Hypothalamus (tissue), 51 donors: ENCODE results near the gene FAM131B.
"Not testable (repeated sequence)": the region's sequence is repeated elsewhere in the genome, so short reads cannot be mapped to it uniquely, and the experiment has no call there.

Experiments
- DNase-seq, 51 donors: peaks; one replicate each; lab custom pipeline; 2025; lab: John Stamatoyannopoulos, UW

Gene FAM131B

DNA sequence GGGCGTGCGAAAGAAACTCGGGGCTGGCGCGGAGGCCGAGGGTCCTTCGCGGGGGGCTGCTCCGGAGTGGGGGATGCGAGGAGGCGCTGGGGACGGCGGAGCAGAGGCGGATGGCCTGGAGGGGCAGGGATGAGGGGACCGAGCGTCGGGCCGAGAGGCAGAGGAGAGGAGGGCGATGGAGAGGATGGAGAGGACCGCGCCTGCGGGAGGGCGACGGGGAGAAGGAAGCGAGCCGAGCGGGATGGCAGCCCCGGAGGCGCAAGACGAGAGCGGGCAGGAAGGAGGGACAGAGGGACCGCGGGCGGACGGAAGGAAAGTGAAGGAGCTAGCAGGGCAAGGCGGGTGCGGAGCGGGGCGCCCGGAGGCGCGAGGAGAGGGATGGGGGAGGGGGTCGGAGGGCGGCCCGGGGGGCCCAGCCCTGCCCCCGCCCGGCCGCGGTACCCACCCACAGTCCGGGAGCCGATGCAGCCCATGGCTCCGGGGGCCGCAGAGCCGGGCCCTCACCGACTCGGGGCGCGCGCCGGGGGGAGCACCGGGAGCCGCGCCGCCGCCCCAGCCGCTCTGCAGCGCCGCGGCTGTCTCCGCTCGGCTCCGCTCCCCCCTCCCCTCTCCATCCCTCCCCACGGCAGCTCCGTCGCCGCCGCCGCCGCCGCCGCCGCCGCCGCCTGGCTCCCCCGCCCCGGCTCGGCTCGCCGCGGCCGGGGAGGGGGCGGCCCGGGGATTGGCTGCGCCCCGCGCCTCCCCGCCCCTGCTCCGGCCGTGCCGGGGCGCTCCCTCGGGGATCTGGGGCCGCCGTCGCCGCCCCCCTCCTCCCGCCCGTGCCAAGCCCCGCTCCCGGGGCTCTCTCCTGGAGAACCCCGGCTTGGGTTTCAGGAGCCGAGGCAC, at the start of gene FAM131B:
FAM131B (minus strand) TSS at position 583 of the 885 bp plus-strand sequence; CDS start at position 473, 110 bp downstream.
- peak in 28 of 51 donors; percentile 14 to 74 (median 53) for DNase-seq

DNA sequence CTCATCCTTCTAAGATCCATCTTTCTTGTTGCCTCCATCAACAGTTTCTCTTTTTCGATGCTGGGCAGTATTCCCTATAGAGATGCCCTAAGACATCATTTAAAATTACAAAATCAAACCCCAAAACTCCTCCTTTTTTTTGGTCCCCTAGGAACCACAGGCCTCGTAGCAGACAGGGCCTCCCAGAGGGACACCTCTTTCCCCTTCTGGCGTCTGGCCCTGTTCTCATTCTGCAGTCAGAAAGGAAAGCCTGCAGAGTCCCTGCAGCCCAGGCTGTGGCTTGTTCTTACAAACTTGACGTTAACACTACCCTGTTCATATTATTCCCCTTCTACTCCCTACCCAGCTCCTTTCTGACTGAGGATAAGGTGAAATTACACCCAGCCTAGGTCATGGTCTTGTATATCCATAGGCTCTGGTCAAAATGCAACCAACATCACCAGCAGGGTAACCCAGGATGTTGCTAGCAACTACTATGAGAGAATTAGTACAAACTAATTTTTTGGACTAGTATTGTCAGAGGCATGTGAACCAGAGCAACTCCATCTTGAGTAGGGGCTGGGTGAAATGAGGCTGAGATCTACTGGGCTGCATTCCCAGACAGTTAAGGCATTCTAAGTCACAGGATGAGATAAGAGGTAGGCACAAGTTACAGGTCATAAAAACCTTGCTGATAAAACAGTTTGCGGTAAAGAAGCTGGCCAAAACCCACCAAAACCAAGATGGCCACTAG, 49.6 kb upstream of the FAM131B start:
- DNase-seq, result no peak

DNA sequence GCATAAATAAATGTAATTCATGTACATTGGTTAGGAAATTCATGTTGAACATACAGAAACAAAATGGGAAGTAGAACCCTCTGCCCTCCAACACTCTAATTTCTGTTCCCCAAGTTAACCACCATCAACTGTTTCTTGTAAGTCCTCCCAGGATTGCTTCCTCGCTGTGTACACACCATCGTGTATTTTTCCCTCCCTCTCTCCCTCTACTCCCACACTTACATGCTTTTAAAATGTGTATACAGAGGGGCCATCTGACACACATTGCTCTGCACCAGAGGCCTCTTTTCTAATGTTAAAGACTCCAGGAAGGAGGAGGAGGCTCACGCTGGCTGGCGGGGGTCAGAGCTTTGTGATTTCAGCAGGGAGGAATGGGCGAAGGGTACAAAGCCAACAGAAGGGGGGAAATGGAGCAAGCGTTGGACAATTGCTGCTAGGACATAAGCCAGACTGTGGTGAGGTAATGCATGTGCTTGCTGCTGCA, 48.0 kb upstream of the FAM131B start:
- DNase-seq, result no peak

DNA sequence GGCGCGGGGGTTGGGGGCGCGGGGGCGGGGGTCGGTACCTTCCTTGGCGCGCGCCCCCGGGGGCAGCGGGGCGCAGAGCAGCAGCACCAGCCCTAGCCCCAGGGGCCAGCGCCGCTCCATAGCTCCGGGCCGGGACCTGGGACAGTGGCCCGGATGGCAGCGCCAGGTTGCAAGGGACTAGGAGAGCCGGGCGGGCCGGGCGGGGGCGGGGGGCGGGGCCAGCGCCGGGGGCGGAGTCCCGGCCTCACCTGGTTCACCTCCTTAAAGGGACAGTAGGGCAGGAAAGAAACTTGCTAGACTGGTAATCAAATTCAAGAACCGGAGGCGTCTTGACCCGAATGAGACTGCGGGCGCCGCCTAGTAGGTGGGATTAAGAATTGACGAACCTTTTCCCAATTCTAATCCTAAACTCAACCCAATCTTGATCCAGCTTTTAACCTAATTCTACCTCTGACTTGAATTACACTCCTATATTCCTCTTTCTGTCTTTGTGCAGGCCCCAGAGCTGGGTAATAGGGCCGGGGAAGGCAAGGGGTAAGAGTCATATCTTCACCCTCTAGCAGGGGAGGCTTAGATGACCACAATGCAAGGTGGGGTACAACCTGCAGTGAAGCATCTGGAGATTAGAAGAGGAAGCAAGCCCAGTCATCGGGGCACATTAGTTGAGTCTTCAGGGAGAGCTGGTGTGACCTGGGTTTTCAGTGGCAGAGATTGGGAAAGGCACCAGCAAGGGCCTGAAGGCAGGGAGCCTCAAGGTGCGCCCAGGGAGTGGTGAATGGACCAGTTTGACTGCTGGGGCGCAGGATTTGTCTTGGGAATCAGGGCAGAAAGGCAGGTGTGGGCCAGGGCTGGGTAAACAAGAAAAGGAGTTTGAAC, 46.4 kb upstream of the FAM131B start, which contains the start of gene EPHA1:
EPHA1 (minus strand) TSS at position 171 of the 876 bp plus-strand sequence; CDS start at position 120, 51 bp downstream.
- DNase-seq, result peak in 2 of 51 donors; percentile 6 to 11

DNA sequence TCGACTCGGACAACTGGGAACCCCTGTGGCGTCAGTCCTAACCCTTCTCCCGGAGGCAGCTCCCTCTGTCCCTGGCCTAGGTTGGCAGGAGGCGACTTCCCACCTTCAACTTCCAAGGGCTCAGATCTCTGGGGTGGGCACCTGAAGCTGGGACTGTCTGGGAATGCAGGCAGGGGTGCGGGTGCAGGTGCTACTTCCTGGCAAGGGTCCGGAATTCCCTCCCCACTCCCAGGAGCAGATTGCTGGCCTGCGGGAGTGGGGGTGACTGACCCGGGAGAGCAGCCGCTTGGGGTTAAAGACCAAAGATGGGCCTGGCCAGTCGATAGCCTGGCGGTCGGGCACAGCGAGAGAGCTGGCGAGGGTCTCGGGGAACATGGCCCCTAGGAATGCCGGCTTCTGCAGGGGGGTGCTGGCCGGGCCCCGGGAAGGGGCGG, 45.8 kb upstream of the FAM131B start:
- DNase-seq, result no peak

DNA sequence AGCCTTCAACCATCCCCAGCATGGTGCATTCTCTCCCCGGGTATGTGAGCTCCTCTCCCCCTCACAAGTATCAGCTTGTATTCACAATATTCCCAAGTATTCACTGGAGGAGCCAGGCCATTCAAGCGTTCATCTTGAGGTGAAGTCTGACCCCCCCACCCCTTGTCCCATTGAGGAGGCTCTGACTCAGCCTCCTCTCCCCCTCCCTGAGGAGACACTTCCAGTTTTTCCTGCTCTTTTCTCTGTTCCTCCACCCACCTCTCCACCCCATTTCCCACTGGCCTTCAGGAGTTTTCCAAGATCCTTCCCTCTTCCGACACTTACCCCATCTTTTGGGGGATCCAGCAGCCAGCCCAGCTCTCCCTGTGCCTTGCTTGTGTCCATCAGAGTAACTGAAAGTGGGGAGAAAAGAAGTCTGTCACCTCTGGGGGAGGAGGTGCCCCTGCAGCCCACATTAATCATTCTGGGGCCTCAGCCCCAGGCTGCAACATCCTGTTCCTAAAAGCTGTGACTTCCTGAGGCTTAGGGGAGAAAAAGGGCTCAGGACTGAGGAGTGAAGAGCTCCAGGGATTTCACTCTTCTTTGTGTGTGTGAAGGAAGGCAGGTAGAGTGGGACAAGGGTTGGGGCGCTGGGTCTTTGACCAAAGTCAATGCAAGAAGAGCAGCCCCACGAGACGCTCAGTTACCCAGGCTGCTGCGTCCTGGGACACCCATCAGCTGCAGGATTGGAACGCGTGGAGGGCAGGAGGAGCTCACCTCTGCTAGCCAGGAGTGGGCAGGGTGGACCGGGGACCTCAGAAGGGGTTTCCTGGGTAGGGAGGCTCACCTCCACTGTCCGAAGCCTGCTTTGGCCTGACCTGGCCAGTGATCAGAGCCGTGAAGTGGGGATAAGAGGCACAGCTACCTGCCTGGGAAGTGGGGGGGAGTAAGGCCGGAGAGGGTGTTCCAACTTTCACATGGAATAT, 45.1 kb upstream of the FAM131B start:
- DNase-seq, result no peak

DNA sequence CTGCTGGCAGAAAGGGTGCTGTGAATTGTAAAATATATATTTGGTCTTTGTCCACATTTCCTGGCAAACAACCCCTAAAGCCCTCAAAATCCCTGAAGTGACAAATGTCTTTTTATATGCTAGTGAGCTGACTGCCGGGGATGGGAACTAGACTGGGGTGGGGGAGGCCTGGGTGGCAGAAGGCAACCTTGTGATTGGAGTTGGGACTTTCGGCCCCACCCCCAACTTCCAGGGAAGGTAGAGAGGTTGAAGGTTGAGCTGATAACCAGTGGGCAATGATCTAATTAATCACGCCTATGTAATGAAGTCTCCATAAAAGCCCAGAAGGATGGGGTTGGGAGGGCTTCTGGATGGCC, 43.5 kb upstream of the FAM131B start:
- DNase-seq, result no peak

DNA sequence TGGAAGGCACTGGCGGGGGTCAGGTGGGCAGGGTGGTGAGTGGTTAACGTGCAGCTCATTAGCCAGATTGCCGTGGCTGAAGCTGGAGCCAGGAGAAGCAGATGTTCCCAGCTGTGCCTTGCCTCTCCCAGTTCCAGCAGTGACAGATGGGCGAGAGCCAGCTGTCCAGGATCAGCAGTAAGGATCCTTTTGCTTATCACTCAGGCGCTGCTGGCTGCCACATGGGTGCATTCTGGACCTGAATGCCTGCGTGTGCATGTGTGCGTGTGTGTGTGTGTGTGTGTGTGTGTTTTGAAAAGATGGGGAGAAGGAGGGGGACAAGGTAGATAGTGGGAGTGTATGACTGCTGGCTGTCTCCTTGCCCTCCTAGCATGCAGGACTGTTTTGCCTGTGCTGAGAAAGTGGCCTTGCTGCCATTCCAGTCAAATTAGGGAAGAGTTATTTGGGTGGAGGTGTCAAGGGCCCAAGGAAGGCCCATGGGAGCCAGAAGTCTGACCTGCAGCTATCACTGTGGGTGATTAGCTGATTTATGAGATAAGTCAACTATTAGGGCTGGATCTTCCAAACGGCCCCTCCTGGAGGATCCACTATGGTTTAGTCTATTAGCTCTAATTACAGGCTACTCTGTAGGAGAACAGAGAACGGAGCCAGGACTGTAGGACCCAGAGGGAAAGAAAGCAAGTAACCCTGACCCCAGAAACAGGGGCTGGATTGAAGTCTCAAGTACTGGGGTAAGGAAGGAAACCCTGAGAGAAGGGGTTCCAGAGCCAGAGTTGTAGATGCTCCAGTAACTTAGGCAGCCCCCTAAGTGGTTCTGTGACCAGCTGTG, 42.9 kb upstream of the FAM131B start:
- no peak for DNase-seq

DNA sequence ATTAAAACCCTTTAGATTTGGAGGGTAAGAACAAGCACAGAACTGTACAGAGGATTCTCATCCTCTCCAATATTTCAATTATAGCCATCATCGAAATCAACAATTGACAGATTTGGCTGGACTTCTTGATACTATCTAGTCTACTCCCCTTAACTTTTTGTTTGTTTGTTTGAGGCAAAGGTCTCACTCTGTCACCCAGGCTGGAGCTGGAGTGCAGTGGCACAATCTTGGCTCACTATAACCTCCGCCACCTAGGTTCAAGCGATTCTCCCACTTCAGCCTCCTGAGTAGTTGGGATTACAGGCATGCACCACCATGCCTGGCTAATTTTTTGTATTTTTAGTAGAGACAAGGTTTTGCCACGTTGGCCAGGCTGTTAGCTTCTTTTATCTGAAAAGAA, 39.7 kb upstream of the FAM131B start:
- not testable (repeated sequence) for DNase-seq

DNA sequence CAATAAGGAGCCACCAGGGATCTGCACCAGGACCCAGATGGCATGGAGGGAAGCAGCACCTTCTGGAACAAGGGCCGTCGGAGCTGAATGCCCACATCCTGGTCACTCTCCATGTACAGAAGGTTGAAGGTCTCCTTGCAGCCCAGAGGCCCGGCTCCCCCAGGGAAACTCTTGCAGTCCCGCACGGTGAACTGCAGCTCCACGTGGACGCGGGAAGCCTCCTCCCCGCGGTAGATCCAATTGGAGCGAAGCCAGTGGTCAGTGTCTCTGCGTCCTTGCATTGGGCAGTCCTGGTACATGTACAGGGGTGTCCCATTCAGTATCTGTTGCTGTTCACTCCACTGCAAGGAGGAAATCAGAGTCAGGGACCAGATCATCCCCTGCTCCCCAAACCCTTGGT, 38.8 kb upstream of the FAM131B start:
- no peak for DNase-seq

DNA sequence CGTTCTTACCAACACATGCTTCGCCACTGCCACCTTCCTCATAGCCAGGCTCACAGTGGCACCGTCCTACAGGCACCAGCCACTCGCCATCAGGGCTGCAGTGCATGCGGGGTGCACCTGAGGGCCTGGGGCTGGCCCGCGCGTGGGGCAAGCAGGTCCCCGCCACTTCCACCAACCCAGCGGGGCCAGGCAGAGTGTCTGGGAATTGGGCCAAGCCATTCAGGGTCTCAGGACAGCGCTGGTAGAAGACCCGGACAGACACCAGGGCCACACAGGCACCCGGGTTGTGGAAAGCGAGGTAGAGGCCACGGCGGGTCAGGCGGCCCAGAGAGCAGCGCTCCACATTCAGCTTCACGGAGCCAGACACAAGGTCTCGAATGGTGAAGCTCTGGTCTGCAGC, 37.1 kb upstream of the FAM131B start:
- no peak for DNase-seq

DNA sequence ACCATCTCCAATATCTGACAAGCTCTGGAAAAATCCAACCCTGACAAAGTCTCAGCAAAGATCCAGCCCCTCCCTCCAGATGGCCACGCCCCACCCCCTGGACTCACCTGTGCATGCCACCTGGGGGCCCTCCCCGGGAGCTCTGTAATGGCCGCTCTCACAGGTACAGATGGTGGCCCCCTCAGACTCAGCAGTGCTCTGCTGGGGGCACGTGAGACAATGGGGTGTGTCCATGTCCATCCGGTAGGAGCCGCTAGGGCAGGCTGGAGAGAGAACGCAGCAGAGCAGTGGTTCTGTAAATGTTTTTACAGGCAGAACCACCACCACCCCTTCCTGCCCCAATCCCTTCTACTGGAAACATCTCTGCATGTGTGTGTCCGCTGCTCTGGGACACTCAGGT, 36.6 kb upstream of the FAM131B start:
- DNase-seq, result no peak

DNA sequence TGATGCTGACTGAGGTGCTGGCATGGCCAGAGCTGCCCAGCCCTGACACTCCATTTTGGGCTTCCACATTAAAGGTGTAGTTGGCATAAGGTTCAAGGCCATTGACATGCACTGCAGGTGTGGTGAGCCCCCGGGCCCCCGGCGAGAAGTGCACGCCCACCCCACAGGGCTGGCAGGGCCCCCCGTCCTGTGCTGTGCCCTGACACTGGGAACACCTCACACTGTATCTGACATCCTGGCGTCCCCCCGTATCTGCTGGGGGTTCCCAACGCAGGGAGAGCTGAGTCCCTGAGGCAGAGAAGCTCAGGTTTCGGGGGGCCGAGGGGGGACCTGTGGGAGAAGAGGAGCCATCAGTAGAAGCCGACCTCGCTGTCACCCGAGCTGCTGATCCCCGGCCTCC, 36.1 kb upstream of the FAM131B start:
- no peak for DNase-seq

DNA sequence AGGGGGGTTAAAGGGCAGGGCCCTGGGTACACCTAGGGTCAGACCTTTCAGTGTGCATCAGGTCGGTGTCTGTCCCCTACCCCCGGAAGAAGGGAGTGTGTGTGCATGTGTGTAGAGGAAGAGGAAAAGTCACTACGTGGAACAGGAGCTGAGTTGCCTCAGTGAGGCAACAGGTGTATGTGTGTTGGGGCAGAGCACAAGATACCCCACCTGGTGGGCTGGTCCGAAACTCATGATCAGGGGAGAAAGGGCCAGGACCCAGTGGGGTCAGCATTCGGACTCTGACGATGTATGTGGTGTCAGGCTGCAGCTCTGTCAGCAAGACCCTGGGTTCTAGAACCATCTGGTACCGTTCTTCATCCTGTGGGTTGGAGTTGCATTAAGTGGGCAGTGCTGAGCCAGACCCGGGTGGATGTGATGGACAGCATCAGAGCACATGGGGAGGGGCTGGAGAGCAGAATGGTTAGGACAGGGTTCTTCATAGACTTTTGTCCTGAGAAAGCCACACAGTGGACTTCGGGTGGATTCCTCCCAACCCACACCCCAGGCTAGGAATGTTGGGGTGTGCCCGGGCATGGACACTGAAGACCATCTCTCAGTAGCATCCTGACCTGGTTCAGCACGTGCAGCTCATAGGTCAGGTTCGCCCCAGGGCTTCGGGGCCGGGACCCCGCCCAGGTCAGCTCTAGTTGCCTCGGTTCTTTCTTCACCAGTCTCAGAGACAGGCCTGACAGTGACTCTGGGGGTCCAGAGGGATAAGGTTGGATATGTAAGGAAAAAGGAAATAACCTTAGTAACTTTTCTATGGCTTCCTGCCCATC, 35.4 kb upstream of the FAM131B start:
- DNase-seq, result no peak

DNA sequence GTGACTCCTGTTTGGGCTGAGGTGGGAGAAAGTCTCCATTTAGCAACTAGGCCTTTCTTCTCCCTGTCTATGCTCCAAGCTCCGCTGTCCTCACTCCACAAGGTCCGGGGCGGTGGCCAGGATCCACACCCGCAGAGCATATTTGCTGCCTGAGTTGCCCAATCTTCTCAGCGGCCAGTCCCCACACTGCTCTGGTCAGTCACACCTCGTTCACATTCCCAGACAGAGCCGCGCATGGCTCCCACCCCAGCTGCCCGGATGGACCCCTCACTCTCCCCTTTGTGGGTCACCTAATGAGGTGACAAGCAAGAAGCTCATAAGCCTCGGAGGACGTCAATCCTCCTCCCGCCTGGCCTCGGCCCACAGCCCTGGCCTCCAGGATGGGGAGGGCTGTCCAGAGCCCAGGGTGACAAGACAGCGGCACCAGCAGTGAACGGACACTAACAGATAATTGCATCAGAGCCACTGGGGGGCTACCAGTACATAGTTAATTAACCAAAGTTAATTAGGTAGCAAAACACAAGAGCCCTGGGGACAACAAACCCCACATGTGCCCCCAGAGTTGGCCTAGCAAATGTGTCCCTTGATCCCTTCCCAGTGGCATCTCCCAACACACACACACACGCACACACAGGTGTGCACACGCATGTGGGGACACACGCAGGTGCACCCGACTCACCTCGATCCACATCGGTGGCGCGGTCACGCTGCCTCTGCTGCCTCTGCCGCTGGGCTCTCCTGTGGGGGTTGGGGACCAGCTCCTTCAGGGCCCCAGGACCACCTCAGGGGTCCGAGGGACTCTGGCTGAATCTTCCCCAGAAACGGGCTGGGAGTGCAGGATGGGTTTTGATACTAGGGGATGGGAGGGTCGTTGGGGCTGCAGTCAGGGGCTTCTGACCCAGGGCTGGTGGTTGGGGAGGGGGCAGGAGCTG, 34.4 kb upstream of the FAM131B start:
- DNase-seq, result no peak

DNA sequence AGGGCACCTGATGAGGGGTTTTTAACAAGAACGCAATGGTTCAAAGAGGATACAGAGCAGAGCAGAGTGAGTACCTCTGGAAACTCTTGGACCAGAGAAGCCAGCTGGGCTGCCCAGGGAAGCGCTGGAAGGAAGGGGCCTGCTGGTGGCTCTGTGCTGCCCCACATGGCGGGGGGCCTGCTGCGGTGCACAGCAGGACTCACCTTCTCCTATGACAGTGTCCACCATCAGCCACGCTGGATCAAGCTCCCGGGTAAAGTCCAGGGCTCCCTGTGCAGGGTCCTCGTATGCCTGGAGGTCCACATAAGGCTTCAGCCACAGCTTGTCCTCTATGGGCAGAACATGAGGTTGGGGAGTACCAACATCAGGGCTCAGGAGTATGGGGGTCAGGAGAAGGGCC, 33.7 kb upstream of the FAM131B start:
- no peak for DNase-seq
